CD4-positive, alpha-beta T cell treated with Interleukin-4 for 1 hour (primary cell): ENCODE measurements around the gene FAM78B.
A peak's percentile ranks its signal among the peaks of the same experiment; 100 is the strongest.

ENCODE experiments used
- DNase-seq, 2 donors: peaks; one replicate each; pipeline ENCODE4 v3.0.0-alpha.2; 2020 to 2022

FAM78B gene, protein sequence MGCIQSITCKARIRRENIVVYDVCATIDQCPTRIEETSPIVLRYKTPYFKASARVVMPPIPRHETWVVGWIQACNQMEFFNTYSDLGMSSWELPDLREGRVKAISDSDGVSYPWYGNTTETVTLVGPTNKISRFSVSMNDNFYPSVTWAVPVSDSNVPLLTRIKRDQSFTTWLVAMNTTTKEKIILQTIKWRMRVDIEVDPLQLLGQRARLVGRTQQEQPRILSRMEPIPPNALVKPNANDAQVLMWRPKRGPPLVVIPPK

DNA sequence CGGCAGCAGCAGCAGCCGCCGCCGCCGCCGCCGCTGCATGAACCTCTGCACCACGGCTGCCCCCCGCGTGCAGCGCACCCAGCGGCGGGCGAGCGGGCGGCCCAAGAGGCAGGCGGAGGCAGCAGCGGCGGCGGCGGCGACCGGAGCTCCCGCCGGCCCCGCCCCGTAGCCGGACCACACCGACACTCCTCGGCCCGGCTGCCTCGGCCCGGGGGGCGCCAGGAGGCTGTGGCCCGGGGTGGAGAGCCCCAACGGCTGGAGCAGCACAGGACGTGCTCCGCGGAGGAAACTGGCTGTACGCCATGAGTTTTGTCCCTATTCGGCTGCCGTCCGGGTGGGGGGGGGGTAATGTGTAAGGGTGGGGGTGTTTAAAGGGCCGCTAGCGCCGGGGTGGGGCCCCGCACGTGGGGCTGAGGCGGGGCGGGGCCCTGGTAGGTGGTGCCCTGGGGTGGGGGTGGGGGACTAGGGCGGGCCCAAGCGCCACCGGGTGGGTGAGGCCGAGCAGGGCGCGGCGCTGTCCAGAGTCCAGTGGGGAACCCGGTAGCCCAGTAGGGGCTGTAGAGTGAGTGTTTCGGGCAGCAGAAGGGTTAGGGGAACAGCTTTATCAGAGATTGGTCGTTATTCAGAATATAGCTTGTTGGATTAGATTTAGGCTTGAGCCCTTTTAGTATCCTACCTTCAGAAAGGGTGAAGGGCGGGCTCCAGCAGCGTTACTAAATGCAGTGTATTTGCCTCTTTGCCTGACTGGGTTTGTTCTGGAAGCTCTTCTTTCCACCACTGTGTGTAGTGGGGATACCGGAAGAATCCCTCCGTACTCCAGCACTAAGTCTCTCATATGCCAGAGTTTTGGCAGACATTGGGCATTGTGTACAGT, at the start of gene FAM78B:
Gene FAM78B (minus strand): TSS at position 304 of the 874 bp plus-strand sequence. CDS start 753 bp downstream, outside the sequence.
- peak; percentile 38 to 59 for DNase-seq

GRCh38 chr1:166202546-166202945, 35.7 kb upstream of the FAM78B start:
- DNase-seq, result no peak

GRCh38 chr1:166200743-166201142, 33.9 kb upstream of the FAM78B start:
- no peak for DNase-seq

DNA sequence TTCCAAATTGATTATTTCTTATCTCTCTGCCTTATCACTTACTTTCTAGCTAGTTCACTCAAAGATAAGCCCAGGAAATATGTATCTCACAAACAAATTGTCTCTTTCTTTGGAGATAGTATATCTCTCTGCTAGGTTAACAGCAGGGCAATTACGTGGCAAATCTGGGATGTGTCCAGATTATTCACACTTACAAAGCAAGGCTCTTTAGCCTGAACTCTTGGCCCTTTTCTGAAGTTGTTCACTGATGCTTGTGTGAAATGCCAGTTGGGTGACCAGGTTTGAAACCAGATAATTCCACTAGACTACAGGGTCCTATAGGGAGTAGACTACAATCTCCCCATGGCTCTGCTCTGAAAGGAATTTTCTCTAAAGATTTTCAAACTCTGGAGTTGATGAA, 30.8 kb upstream of the FAM78B start:
- DNase-seq, result no peak

DNA sequence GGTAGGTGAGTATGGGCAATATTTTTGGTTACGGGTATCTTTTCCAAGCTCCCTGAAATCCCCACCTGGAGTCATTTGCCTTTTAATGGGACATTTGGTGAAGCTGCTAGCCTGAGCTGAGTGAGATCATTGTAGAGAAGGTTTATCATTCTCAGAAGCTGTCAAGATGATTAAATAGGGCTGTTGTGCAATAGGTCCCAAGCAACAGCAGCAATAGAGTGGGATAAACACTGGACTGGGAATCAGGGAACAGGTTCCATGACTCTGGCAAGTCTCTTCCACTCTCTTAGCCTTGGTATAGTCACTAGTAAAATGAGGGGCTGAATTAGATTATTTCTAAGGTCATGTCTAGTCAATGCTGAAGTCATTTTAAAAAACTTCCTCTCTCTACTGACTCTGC, 30.3 kb upstream of the FAM78B start:
- no peak for DNase-seq

GRCh38 chr1:166193057-166193698, 26.4 kb upstream of the FAM78B start:
- DNase-seq, result no peak

- DNase-seq, result no peak
Measured at GRCh38 chr1:166190400-166190799, 23.6 kb upstream of the FAM78B start.

DNA sequence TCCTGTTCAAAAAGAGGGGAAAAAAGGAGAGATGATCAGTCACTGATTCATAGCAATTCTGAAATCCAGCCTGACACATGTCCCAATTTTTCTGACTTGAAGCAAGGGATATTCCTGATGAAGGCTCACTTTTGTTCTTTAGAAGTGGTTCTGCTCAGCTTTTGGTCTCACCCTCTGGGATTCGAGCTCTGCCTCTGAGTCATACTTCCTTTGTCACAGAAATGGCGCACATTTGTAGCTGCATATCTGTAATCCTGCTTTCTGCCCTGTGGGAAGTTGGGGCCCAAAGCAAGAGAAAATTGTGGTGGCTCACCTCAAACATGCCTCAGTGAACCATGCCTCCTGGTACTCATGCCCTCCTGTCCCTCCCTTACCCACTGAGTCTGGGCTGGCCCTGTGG, 22.3 kb upstream of the FAM78B start:
- no peak for DNase-seq

DNA sequence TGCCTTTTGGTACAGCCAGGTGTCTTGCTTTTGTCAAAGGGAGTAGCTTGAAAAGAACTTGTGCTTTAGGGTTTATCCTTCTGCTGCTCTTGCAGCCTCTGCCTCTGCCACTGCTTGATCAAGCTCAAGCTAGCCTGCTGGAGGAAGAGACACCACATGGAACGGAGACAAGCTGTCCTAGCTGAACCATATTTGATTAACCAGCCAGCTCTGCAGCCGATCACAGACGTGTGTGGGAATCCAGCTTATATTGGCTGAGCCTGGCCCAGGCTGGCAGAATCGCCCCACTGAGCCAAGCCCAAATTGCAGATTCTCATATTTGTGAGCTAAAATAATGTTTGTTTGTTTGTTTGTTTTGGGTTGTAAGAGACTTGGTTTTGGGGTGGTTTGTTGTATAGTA, 18.7 kb upstream of the FAM78B start:
- DNase-seq, result no peak

GRCh38 chr1:166184897-166185296, 18.1 kb upstream of the FAM78B start:
- DNase-seq, result no peak

DNA sequence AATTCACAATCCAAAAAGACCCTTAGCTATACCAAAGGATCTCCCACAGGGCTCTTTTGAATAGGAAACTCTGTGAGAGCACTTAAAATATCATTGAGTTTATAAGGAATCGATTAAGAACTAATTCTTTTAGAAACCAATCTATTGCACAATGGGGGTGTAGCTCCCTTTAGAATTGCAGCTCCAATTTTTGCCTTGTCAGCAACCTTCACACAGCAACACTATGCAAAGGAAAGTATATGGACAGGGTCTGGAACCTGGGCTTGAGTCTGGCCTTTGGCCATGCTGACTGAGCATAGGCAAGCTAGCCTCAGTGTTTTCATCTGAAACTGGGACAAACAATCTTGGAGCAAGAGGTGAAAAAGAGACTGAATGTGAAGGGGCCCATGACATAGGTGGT, 17.2 kb upstream of the FAM78B start:
- DNase-seq, result no peak

DNA sequence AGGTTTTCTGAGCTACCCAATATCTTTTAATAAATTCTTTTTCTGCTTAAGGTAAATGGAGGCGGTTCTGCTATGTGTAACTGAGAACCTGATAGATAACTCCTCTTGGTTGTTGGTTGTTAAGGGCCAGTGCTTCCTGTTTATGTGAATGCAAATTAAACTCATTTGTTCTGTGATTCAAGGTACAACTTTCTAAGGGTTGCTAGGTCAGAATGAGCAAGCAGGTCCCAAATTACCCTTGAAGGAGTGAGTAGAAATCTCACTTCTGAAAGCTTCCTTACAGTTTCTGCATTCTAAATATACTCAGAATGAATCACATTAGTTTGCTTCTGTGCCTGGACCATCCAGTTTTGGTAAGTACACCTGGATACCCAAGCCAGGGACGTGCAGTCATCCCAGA, 15.5 kb upstream of the FAM78B start:
- no peak for DNase-seq

- DNase-seq, result no peak
Measured at GRCh38 chr1:166176416-166176815, 9.6 kb upstream of the FAM78B start.

GRCh38 chr1:166175032-166175431, 8.2 kb upstream of the FAM78B start:
- DNase-seq, result no peak

GRCh38 chr1:166174108-166174507, 7.3 kb upstream of the FAM78B start:
- no peak for DNase-seq

DNA sequence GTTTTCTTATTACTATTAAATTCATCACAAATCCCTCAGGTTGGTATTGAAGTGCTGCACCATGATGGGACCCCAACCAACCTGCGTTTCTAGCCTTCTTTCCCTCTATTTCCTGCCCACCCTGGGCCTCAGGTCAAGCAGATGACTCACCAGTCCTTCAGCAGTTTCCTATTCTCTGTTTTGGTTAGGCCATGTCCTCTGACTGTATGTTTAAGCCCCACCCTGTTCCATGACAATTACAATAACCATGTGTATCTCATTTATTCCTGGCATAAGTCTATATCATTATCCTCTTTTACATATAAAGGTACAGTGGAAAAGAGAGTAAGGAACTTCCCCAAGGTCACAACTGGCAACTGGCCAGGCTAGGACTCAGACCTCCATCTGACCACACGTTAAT, 5.3 kb upstream of the FAM78B start:
- DNase-seq, result no peak

GRCh38 chr1:166170726-166171125, 3.9 kb upstream of the FAM78B start:
- DNase-seq, result no peak

DNA sequence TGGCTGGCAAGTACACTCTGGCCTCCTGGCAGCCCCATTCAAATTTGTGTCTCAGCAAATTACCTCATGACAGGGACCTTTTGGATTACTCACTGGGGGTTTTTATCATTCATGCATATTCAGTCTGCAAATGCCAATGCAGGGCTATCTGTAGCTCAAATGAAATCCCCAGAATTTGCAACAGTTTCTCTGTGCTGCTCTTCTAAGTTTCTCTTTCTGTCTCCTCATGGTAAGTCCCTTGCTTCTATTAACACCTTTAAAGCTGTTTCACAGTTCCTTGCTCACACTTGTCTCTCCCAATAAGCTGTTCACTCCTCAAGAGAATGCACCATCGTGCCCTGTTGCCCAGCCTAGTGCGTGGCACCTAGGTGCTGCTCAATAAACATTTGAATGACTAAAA, 3.3 kb upstream of the FAM78B start:
- no peak for DNase-seq

- DNase-seq, result no peak
Measured at GRCh38 chr1:166169182-166169581, 2.4 kb upstream of the FAM78B start.

DNA sequence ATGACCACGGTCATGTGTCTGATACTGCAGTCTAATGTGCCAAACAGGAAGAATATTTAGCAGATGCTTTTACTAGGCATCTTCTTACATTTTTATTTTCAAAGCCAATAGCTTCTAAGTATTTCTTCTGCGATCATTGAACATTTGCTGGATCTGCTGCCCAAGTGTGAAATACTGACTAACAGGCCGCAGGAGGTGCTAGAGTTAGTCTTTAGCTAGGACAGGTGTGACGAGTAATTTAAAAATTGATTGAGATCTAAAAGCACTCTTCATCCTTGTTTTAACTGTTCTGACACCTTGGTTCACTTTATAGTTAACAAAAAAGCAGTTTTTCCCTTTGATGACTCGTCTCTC, 748 bp upstream of the FAM78B start:
- no peak for DNase-seq

GRCh38 chr1:166166329-166166697, 488 bp downstream of the FAM78B start:
- DNase-seq, result no peak

DNA sequence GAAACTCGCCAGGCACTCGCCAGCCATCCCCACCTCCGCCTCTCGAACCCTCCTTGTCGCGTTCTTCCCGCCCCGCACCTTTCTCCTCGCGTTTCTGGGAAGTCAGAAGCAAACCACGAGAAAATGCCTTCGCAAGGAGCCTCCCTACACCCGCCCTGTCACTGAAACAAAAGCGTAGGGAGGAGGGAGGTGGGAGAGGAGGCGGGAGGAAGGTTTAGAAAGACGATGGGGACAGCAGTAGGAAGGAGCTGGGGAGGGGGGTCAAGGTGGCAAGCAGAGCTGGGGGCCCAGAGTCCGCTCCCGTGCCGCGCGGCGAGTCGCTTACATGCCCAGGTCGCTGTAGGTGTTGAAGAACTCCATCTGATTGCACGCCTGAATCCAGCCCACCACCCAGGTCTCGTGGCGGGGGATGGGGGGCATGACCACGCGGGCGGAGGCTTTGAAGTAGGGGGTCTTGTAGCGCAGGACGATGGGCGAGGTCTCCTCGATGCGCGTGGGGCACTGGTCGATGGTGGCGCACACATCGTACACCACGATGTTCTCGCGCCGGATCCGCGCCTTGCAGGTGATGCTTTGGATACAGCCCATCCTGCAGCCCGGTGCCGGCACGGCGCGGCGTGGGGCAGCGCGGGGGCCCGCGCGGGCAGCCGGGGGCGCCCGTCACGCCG, 1.0 kb downstream of the FAM78B start:
- no peak for DNase-seq

- no peak for DNase-seq
Measured at GRCh38 chr1:166164995-166165660, 1.7 kb downstream of the FAM78B start.
